BJ (cell line): ENCODE data around the gene SPG7. TPM values are rescaled to one million over a fixed set of nuclear protein-coding genes. Genes with fewer than 3 reads are reported as not detected.
A peak's percentile ranks its signal among the peaks of the same experiment; 100 is the strongest.

Experiments used
- CTCF ChIA-PET: fragments of 350-600 bp; formaldehyde crosslinking; extraction: SDS; loops from one replicate; lab custom pipeline; 2021; ENCODE audit warnings: antibody characterized with exemption, inconsistent platforms; lab: Yijun Ruan, JAX
- POLR2A ChIA-PET: fragments of 300-600 bp; sonication (Branson Sonifier 250); formaldehyde crosslinking; extraction: SDS; loops from one replicate; lab custom pipeline; 2021; ENCODE audit warnings: antibody characterized with exemption; lab: Charles Lee
- DNase-seq: peaks from one replicate; pipeline ENCODE4 v3.0.0-alpha.2; 2011; ENCODE audit warnings: low read depth
- H3K27me3 ChIP-seq: 2 replicates; pipeline ENCODE4 v1.6.0; 2011; ENCODE audit warnings: low read length; ENCODE audit not compliant: control insufficient read depth, insufficient read depth
- H3K36me3 ChIP-seq: 2 replicates; pipeline ENCODE4 v1.5.1; 2011; ENCODE audit warnings: low read length; ENCODE audit not compliant: control insufficient read depth, insufficient read depth
- H3K4me3 ChIP-seq: 2 replicates; pipeline ENCODE4 v1.5.1; 2011; ENCODE audit warnings: low read depth, mild to moderate bottlenecking, control low read depth, low read length
- CTCF ChIP-seq: IDR thresholded peaks from 2 replicates; pipeline ENCODE4 v1.5.1; 2011; ENCODE audit warnings: low read depth, mild to moderate bottlenecking, control low read depth, inconsistent platforms, low read length, moderate library complexity; ENCODE audit not compliant: insufficient read depth
- polyA plus RNA-seq: library from polyadenylated mRNA; depleted of rRNA; stranded (reverse); fragments of >200 nt; gene quantifications from 2 replicates; pipeline ENCODE4 v1.2.3, GENCODE V29; 2011

SPG7 gene
- polyA plus RNA-seq, 1 experiment, result 45.0 TPM

- Histone ChIP-seq H3K4me3 (no peak overlapping the region), H3K27me3 (no peaks in the 10 kb centered on the region), H3K36me3 (no peaks in the 10 kb centered on the region)
- DNase-seq, result peak; percentile 88
- TF ChIP-seq CTCF, result no peak
- POLR2A ChIA-PET, result no interaction called here
- CTCF ChIA-PET, result interaction anchor here (0.7 to 1.6 kb wide), 6 partner anchors 9 to 130 kb away, joined by 3 to 7 read pairs (median 4); no protein-coding TSS in a partner anchor
These were observed 73.0 kb downstream of the SPG7 start for GRCh38 chr16:89581045-89581695.

- no peak for TF ChIP-seq CTCF
- no peaks in the 10 kb centered on the region for H3K27me3 ChIP-seq
- no peaks in the 10 kb centered on the region for H3K36me3 ChIP-seq
- H3K4me3 ChIP-seq, result no peak overlapping the region
- CTCF ChIA-PET, result interaction anchor here (1.0 to 1.6 kb wide), 4 partner anchors 10 to 129 kb away, joined by 3 to 7 read pairs (median 4); no protein-coding TSS in a partner anchor
- DNase-seq, result no peak
- POLR2A ChIA-PET, result no interaction called here
These were observed 73.8 kb downstream of the SPG7 start for GRCh38 chr16:89581861-89582563.

- CTCF ChIA-PET, result interaction anchor here (1.6 kb wide), 1 partner anchor 33 kb away, joined by 7 read pairs; no protein-coding TSS in a partner anchor
- no peak for TF ChIP-seq CTCF
- no peak for DNase-seq
- Histone ChIP-seq H3K36me3 (no peaks in the 10 kb centered on the region), H3K27me3 (no peaks in the 10 kb centered on the region), H3K4me3 (no peak overlapping the region)
- POLR2A ChIA-PET, result no interaction called here
These were observed 74.5 kb downstream of the SPG7 start for GRCh38 chr16:89582614-89583196.

GRCh38 chr16:89583197-89583894, 75.1 kb downstream of the SPG7 start:
- CTCF ChIA-PET, result interaction anchor here (1.1 kb wide), 1 partner anchor 58 kb away, joined by 4 read pairs; no protein-coding TSS in a partner anchor

More at GRCh38 chr16:89583197-89583894, 75.1 kb downstream of the SPG7 start:
- no peak overlapping the region for H3K4me3 ChIP-seq
- POLR2A ChIA-PET, result no interaction called here
- no peak for TF ChIP-seq CTCF
- no peaks in the 10 kb centered on the region for H3K36me3 ChIP-seq
- DNase-seq, result no peak
- no peaks in the 10 kb centered on the region for H3K27me3 ChIP-seq
